H54 (cell line): ENCODE measurements around the gene SMCO1.
A peak's percentile ranks its signal among the peaks of the same experiment; 100 is the strongest.
"Not testable (repeated sequence)": the region's sequence is repeated elsewhere in the genome, so short reads cannot be mapped to it uniquely, and the experiment has no call there.

Source experiments
- DNase-seq: peaks from one replicate; pipeline ENCODE4 v3.0.0; 2011; ENCODE audit warnings: low spot score, mixed read lengths; ENCODE audit not compliant: insufficient read length
- FAIRE-seq: peaks from 3 replicates; lab custom pipeline; 2011; peaks lifted over from hg19 to GRCh38; lab: Jason Lieb, UNC
- POLR2A ChIP-seq: IDR thresholded peaks from 2 replicates; pipeline ENCODE4 v1.6.1; 2011; ENCODE audit warnings: low read depth, mild to moderate bottlenecking, low read length

SMCO1 gene

DNA sequence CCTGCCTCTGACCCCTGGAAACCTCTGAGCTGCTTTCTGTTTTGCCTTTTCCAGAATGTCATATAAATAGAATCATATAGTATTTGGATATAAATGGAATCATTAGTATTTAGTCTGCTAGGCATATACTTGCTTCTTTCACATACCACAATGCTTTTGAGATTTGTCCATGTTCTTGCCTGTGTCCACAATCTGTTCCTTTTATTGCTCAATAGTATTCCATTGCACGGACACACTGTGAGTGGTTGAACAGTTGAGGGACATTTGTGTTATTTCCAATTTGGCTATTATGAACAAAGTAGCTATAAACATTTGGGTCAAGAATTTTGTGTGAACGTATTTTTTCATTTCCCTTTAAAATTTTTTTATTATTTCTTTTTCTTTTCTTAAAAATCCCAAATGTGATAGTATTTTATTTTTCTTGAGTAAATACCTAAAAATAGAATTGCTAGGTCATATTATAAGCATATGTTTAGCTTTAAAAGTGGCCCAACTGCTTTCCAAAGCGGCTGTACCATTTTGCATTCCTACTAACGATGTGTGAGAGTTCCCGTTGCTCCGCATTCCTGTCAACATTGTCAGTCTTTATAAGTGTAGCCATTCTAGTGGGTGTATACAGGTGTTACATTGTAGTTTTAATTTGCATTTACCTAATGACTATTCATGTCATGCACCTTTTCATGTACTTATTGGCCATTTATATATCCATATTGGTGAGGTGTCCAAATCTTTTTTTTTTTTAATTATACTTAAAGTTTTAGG is 26.7 kb upstream of the SMCO1 start:
- FAIRE-seq (peak; percentile 36), DNase-seq (no peak)
- TF ChIP-seq POLR2A: no peak

DNA sequence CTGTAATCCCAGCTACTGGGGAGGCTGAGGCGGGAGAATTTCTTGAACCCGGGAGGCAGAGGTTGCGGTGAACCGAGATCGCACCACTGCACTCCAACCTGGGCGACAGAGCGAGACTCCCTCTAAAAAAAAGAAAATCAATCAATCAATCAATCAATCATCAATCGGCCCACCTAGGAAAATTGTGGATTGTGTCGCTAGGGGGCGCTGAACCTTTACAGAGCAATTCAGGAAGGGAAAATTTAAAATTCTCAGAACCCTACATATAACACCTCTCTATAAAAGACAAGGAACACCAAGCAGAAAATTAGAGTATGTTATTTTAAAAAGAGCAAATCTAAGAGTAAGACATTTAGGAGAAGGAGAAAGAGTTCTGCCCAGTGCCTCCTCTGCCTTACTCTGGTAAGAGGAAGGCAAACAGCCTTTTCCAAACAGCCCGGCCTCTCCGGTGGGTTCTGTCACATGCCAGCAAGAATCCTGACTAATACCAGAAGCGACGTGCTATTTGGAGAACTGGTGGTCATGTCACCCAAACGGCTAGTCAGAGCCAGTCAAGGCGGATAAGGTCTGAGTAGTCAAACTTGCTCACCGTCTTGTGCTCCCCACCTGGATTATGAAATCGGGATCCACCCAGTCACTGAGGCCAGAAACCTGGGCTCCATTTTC is 22.3 kb upstream of the SMCO1 start:
- FAIRE-seq (no peak), DNase-seq (no peak)
- TF ChIP-seq POLR2A: no peak

DNA sequence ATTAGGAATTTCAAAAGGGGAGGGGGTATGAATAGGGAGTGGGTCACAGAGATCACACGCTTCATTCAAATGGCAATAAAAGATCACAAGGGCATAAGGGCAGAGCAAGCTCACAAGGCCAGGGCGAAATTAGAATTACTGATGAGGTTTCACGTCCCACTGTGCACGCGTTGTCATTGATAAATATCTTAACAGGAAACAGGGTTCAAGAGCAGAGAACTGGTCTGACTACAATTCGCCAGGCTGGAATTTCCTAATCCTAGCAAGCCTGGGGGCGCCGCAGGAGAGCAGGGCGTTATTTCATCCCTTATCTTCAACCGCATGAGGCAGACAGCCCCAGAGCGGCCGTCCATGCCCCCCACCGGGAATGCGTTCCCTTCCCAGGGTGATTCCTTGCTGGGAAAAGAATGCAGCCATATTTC is 18.1 kb upstream of the SMCO1 start:
- TF ChIP-seq POLR2A: no peak

DNA sequence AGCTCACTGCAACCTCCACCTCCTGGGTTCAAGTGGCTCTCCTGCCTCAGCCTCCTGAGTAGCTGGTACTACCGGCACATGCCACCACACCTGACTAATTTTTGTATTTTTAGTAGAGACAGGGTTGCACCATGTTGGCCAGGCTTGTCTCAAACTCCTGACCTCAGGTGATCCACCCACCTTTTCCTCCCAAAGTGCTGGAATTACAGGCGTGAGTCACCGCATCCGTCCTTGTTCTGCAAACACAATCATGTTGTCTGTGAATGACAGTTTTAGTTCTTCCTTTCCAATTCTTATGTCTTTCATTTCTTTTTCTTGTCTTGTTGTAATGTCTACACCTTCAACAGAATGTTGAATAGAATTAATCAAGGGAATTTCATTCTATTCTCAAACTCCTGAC is 16.3 kb upstream of the SMCO1 start:
- no peak for TF ChIP-seq POLR2A
- FAIRE-seq (no peak), DNase-seq (no peak)

More for the DNA sequence above, 18.1 kb upstream of the SMCO1 start:
- FAIRE-seq (no peak), DNase-seq (no peak)

DNA sequence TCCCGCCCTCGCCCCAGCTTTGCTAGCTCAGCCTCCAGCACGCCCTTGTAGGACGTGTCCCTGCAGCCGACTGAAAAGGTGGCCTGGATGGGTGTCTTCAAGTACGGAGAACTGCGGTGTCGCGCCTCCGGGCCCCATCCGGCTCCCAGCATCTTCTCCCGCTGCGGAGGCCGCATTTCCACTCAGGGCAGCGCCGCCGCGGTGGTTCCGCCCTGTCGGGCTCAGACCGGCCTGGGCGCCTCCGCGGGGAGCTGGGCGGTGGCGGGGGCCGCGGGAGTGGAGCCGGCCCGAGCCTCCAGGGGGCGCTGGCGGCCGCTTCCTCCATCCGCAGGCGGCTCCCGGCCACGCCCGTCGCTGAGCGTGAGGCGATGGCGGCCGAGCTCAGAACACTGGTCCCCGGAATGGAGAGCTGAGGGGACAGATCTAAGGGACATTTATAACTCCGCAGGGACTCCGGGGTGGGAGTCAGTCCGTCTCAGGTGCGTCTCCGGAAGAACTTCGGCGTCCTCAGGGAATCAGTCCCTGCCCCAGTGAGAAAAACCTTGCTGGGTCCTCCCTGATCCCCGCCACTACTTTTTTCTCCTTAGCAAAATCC is 13.6 kb upstream of the SMCO1 start:
- FAIRE-seq (peak; percentile 33), DNase-seq (peak; percentile 94)
- no peak for TF ChIP-seq POLR2A

DNA sequence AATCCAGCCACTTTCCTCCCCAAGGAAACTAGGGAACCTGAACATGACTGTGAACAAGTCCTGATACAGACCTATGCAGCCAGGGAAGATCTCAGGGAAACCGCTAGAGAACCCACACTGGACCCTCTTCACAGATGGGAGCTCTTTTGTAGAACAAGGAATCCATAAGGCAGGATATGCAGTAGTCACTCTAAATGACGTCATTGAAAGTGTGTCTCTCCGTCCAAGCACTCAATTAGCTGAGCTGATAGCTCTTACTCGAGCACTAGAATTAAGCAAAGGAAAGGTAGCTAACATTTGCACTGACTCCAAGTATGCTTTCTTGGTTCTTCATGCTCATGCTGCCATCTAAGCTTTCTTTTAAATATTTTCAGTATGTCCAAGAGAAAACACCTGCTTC is 10.0 kb upstream of the SMCO1 start:
- DNase-seq: no peak
- FAIRE-seq: no peak
- no peak for TF ChIP-seq POLR2A

DNA sequence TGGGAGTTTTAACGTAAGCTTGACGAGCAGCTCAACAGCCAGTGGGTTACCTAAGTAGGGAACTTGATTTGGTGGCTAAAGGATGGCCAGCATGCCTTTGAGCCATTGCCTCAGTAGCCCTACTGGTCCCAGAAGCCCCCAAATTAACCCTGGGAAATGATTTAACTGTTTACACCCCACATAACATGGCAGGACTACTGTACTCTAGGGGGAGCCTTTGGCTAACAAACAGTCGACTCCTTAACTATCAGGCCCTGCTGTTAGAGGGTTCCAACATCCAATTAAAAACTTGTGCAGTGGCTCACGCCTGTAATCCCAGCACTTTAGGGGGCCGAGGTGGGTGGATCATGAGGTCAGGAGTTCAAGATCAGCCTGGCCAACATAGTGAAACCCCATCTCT is 9.4 kb upstream of the SMCO1 start:
- TF ChIP-seq POLR2A: no peak
- FAIRE-seq (no peak), DNase-seq (no peak)

DNA sequence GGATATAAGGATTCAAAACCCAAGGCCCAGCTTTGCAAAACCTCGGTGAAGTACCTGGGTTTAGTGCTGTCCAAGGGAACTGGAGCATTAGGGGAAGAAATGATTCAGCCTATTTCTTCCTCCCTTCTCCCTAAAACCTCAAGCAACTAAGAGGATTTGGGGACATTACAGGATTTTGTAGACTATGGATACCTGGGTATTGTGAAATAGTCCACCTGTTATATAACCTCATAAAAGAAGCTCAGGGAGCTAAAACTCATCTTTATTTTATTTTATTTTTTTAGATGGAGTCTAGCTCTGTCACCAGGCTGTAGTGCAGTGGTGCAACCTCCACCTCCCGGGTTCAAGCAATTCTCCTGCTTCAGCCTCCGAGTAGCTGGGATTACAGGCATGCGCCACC is 8.7 kb upstream of the SMCO1 start:
- no peak for TF ChIP-seq POLR2A
- DNase-seq (no peak), FAIRE-seq (no peak)

DNA sequence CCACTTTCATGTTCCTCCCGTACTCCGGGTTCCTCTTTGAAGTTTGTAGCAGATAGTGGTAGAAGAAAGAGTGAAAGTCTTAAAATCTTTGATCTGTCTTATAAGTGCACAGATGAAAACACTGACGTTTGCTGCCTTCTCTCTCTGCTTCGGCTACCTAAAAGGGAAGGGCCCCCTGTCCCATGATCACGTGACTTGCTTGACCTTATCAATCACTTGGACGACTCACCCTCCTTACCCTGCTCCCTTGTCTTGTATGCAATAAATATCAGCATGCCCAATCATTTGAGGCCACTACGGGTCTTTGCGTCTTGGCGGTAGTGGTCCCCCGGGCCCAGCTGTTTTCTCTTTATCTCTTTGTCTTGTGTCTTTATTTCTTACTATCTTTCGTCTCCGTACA is 6.1 kb upstream of the SMCO1 start:
- not testable (repeated sequence) for DNase-seq, FAIRE-seq

DNA sequence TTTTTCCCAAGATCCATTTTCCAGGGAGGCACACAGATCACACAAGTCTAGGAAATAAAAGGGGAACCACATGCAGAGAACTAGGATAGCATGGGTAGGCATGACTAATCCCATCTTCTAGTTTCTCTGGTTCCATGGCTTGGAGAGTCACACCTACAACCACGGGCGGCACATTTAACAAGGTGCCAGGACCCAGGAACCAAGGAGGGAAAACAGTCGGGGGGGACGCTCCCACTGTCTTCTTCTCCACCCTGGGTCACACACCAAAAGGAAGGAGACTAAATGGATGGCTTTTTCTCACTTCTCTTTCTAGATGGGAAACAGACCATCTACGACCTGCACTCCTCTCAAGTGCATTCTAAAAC is 4.6 kb upstream of the SMCO1 start:
- FAIRE-seq: no peak
- DNase-seq: no peak
- TF ChIP-seq POLR2A: no peak

DNA sequence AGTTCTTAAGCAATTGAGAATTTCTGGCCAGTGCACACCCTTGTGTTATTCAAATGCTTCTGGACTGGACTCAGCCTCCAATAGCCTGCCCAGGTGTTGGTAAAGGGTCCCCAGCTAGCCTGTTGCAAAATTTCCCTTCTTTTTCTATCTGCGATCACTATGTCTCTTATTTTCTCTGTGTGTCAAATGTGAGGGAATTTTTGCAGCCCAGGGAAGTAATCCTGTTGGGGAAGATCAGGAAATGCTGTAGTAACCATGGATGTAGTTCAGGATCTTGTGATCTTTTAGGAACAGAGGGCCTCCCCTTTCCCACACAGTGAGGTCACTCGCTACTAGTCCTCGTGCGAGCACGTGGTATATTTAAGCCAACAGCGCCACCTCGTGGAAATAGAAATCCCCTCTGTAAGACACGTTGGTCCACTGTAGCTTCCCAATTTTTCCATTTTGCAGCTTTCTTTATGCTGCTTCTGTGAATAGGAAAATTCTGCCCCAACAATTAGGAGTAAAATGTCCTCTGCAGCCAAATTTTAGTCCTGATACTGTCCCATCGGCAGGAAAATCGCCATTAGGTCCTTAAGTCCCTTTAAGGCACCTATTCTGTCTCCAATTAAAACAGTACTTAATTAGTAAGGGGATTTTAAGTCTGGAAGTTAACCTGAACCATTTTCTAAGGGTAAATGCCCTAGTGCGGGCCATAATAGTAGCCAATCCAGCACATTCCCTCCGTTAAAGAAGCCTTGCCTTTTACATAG is 4.0 kb upstream of the SMCO1 start:
- peak; percentile 99 for FAIRE-seq
- peak; percentile 76 for DNase-seq
- no peak for TF ChIP-seq POLR2A

DNA sequence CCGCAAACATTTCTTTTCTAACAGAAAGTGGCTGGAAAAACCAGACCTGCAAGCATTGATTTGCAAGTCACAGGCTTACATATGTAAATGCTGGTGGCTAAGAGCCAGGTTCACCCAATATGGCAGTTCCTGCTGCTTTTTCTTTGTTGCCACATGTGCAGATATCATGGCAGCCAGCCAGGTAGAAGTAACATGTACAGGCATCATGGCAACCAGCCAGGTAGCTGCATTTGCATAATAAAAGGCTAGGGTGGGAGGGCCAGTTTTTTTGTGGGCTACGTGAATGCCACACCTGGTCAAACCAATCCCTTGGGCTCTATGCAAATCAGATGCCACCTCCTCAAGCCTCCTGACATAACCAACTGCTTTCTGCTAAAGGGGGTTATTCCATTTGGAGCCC is 2.8 kb upstream of the SMCO1 start:
- TF ChIP-seq POLR2A: no peak
- FAIRE-seq: no peak

DNA sequence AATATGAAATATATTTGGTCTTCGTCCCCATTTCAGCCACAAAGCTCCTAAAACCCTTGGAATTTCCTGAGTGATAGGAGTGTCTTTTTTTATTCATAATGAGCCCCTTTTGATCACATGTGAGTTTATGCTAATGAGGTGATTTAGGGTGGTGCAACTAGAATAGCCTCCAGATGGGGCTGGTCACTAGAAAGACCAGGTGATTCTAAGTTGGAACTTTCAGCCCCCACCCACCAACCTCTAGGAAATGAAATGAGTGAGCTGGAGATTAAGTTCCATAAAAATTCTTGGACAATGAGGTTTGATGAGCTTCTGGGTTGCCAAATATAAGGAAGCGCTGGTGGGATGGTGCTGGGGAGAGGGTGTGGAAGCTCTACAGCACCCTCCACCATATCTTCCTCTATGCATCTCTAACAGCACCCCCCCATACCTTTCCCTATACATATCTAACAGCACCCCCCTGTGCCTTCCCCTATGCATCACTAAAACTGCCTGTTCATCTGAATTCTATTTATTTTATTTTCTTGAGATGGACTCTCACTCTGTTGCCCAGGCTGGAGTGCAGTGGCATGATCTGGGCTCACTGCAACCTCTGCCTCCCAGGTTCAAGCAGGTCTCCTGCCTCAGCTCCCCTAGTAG is 2.1 kb upstream of the SMCO1 start:
- FAIRE-seq (no peak), DNase-seq (no peak)
- TF ChIP-seq POLR2A: no peak

More for the DNA sequence above, 2.8 kb upstream of the SMCO1 start:
- no peak for DNase-seq
